ENCODE data around the gene CCNB3.
"Not testable (repeated sequence)": the region's sequence is repeated elsewhere in the genome, so short reads cannot be mapped to it uniquely, and the experiment has no call there.

The CCNB3 gene

GRCh38 chrX:50204364-50204899 lies at the start of gene CCNB3:
TSS of gene CCNB3 (plus strand) at chrX:50204765. CDS start at chrX:50285164, 80,399 bp downstream.
- in situ Hi-C loops (cut with MboI; ENCODE audit: low pct_unique_long_range_greater_than_20kb, low sequenced_read_pairs) = no loop called here

GRCh38 chrX:50157545-50158135 lies 46.9 kb upstream of the CCNB3 start:
- no peak for DNase-seq
- in situ Hi-C loops (cut with MboI; ENCODE audit: low pct_unique_long_range_greater_than_20kb, low sequenced_read_pairs) = no loop called here

More at GRCh38 chrX:50204364-50204899, at the start of gene CCNB3:
- DNase-seq = peak; percentile 95

- DNase-seq = peak; percentile 38
- in situ Hi-C loops (cut with MboI; ENCODE audit: low pct_unique_long_range_greater_than_20kb, low sequenced_read_pairs) = no loop called here
Measured at GRCh38 chrX:50158593-50158992, 46.0 kb upstream of the CCNB3 start.

- DNase-seq = no peak
- in situ Hi-C loops (cut with MboI; ENCODE audit: low pct_unique_long_range_greater_than_20kb, low sequenced_read_pairs) = no loop called here
Measured at GRCh38 chrX:50161127-50161526, 43.4 kb upstream of the CCNB3 start.

DNA sequence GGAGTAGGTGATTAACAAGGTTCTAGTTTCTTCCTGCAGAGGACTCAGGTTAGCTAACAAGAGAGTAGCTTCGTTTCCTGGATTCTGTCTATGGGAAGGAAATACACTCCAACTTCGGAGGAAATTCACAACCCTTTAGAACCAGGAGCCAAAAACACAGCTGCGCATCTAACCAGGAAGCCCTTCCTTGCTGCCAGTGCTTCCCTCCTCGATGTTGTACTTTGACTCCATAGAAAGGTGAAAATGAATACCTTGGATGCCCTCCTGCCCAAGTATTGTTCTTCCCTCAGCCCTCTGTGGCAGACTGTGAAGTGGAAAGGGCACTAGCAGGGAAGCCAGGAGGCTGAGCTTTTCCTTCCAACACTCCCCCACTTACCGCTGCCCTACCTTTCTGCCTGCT lies 38.8 kb upstream of the CCNB3 start:
- in situ Hi-C loops (cut with MboI; ENCODE audit: low pct_unique_long_range_greater_than_20kb, low sequenced_read_pairs) = no loop called here
- no peak for DNase-seq

DNA sequence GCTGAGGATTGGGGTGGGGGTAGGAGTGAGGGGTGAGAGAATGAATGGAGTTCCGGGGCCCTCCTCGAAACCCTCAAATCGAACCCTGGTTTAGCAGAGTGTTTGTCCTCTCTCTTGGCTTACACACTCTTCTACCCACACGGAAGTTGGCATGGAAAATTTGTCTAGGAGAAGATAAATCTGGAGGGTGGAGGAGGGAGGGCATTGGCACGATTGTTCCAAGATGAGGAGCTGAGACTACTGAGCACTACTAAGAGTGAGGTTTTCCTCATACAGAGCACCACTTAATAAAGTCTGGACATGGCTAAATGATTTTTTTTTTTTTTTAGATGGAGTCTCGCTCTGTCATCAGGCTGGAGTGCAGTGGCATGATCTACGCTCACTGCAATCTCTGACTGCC lies 37.2 kb upstream of the CCNB3 start:
- no peak for DNase-seq
- in situ Hi-C loops (cut with MboI; ENCODE audit: low pct_unique_long_range_greater_than_20kb, low sequenced_read_pairs) = no loop called here

DNA sequence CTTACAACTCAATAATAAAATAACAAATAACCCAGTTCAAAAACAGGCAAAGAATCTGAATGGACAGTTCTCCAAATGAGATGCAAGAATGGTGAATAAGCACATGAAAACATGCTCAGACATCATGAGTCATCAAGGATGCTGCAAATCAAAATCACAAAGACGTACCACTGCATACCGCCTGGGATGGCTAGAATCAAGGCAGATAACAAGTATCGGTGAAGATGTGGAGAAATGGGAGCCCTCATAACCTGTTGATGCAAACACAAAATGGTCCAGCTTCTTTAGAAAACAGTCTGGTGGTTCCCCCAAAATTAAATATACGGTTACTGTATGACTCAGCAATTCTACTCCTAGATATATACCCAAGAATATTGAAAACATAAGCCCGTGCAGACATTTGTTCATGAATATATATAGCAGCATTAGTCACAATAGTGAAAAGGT lies 36.3 kb upstream of the CCNB3 start:
- in situ Hi-C loops (cut with MboI; ENCODE audit: low pct_unique_long_range_greater_than_20kb, low sequenced_read_pairs) = no loop called here
- no peak for DNase-seq

- no peak for DNase-seq
- in situ Hi-C loops (cut with MboI; ENCODE audit: low pct_unique_long_range_greater_than_20kb, low sequenced_read_pairs) = no loop called here
Measured at GRCh38 chrX:50169717-50170116, 34.8 kb upstream of the CCNB3 start.

DNA sequence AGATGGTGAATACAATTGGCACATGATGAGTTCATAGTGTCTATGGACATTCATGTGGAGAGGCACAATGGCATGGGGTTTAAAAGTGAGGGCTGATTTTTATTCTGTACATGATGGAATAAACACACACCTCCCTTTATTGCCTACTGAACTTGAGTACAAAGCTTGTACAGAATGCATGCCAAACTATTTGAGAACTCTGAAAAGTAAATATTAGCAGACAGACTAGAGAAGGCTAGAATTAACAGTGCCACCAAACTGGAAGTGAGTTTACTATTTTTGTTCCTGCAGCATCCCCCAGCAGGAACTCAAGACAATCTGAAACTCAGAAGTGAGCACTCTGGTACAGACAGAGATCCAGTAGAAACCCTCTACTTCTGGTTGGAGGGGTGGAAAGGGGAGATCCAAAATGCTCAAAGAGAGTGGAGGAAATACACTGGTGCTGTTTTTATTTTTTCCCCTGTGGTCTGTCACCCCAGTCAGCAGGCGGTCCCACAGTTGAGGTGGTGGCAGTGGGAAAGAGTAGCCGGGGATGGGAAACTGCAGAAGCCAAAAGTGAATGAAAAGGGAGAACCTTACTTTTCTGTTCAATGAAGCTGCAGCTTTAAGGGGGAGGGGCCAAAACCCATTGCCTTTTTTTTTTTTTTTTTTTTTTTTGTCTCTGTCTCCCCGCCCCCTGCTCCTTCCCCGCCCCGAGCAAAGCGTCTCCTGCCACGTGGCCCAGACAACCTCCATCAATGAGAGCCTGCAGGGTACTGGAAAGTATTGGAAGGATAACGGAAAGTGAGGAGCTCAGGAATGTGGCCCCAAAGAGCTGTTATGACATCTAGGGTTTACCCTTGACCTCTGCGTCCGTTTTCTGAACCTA lies 24.3 kb upstream of the CCNB3 start:
- in situ Hi-C loops (cut with MboI; ENCODE audit: low pct_unique_long_range_greater_than_20kb, low sequenced_read_pairs) = no loop called here

GRCh38 chrX:50183891-50184290 lies 20.7 kb upstream of the CCNB3 start:
- in situ Hi-C loops (cut with MboI; ENCODE audit: low pct_unique_long_range_greater_than_20kb, low sequenced_read_pairs) = no loop called here
- no peak for DNase-seq

More for the DNA sequence above, 24.3 kb upstream of the CCNB3 start:
- DNase-seq = no peak

DNA sequence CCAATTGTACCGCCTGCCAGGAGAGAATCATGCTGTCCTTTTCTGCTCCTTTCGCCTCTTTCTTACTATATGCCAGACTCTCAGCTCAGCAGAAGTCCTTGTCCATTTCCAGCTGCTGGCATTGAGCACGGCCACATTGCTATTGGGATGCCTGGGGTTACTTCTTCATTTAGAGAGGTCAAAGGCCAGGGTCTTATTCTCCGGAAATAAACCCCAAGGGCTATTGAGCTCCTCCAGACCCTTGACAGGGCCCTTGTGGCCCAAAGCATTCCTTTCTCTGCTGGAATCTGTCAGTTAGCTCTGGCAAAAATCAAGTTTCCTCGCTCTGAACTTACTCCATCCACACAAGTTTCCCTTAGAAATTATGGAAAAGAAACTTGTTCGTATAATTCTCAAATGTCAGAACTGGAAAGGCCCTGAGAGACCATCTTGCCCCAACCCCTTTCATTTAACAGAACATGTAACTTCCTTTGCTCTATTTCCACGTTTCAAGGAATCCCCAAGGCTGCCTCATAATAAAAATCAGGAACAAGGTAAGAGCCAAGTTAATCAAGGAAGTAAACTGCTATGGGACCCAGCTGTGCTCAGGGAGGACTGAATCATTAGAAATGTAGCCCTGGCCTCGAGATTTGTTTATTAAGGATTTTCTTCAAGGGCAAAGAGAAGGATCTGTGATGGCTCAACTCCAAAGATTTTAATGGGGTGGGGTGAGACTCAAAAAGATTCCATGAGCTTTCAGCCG lies 15.5 kb upstream of the CCNB3 start:
- no peak for DNase-seq
- in situ Hi-C loops (cut with MboI; ENCODE audit: low pct_unique_long_range_greater_than_20kb, low sequenced_read_pairs) = no loop called here

DNA sequence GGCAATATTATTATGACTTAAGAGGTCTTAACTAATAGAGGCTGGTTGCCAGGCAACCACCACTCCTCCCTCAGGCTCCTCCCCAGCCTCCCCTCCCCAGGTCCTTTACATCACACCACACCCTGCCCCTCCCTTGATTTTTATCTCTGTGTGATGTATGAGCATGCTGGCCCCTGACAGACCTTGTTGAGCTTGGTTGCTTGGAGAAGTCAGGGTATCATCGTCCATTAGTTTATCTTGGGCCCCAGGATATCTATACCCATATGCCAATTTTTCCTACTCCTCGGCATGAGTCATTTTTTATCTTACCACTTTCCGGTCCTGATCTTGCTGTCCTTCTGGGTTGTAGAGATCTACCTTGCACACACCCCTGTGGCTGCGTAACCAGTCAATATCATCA lies 6.2 kb upstream of the CCNB3 start:
- peak; percentile 32 for DNase-seq
- in situ Hi-C loops (cut with MboI; ENCODE audit: low pct_unique_long_range_greater_than_20kb, low sequenced_read_pairs) = no loop called here

GRCh38 chrX:50200907-50201306 lies 3.7 kb upstream of the CCNB3 start, which contains the start of gene AKAP4:
TSS of gene AKAP4 (minus strand) at chrX:50201007. CDS start at chrX:50200889, 118 bp downstream.
- in situ Hi-C loops (cut with MboI; ENCODE audit: low pct_unique_long_range_greater_than_20kb, low sequenced_read_pairs) = no loop called here
- DNase-seq = no peak

GRCh38 chrX:50202539-50202938 lies 2.0 kb upstream of the CCNB3 start:
- DNase-seq = no peak
- in situ Hi-C loops (cut with MboI; ENCODE audit: low pct_unique_long_range_greater_than_20kb, low sequenced_read_pairs) = no loop called here

GRCh38 chrX:50206753-50207152 lies 2.2 kb downstream of the CCNB3 start:
- DNase-seq = peak; percentile 12
- in situ Hi-C loops (cut with MboI; ENCODE audit: low pct_unique_long_range_greater_than_20kb, low sequenced_read_pairs) = no loop called here

- DNase-seq = peak; percentile 50
- in situ Hi-C loops (cut with MboI; ENCODE audit: low pct_unique_long_range_greater_than_20kb, low sequenced_read_pairs) = no loop called here
Measured at GRCh38 chrX:50211510-50211909, 6.9 kb downstream of the CCNB3 start.

DNA sequence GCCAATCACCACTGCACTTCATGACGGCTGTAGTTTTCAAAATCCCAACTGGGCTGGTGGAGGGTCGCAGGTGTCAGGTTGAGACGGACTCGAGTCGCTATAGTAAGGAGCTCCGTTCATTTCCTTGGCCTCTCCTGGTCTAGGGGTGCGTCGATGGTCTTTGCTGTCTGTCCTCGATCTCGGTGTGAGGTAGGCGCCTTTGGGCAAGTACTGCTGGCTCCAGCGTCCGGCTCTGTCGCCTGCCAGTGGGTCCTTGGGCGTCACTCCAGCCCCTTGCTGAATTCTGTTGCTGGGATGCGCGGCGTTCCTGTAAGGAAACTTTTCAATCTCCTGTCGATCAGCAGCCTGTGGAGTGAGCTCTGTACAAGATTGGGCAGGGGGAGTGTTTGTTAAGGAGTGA lies 76.7 kb downstream of the CCNB3 start:
- in situ Hi-C loops (cut with MboI; ENCODE audit: low pct_unique_long_range_greater_than_20kb, low sequenced_read_pairs) = no loop called here

DNA sequence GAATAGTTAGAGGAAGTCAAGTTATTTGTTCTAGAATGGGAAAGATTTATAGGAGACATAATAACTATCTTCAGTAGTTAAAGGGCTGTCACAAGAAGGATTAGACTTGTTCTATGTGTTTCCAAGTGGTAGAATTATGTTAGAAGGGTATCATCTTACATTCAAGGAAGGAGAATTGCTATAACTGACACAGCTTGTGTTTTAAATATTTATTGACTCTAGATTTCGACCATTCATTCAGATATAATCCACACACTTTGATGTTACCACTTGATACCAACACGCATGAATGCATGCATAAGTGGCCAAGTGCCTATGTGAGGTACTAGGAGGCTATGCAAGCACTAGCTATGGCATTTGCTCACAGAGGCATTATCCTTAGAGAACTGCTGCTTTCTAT lies 122.7 kb downstream of the CCNB3 start:
- in situ Hi-C loops (cut with MboI; ENCODE audit: low pct_unique_long_range_greater_than_20kb, low sequenced_read_pairs) = no loop called here

More for the DNA sequence above, 76.7 kb downstream of the CCNB3 start:
- DNase-seq = no peak

DNA sequence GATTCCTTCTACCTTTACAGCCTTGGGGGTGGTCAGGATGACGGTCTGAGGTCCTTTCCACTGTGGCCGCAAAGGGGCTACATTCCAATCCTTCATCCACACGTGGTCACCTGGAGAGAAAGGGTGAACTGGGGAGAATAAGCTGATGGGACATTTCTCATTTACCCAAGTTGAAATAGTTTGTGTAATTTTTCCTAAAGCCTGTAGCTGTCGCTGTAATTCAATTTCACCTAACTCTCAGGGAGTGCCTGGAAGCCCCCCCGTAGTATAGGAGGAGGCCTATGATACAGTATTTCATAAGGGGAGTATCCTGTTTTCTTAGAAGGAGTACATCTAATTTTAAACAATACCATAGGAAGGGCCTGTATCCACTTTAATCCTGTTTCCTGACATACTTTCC lies 128.1 kb downstream of the CCNB3 start:
- in situ Hi-C loops (cut with MboI; ENCODE audit: low pct_unique_long_range_greater_than_20kb, low sequenced_read_pairs); DNase-seq: not testable (repeated sequence)

More for the DNA sequence above, 122.7 kb downstream of the CCNB3 start:
- no peak for DNase-seq

All from KBM-7 (cell line).